ENCODE measurements around the gene TSPAN9. TPM values are rescaled to one million over a fixed set of nuclear protein-coding genes. Genes with fewer than 3 reads are reported as not detected.

The TSPAN9 gene
- total RNA-seq, 1 experiment from 2014 or later, result 13.4 TPM

GRCh38 chr12:3300833-3301401, 223.7 kb downstream of the TSPAN9 start:
- ChIA-PET POLR2A (interaction anchor here (0.5 to 2.8 kb wide), 11 partner anchors 10 to 469 kb away, joined by 3 to 24 read pairs (median 5); no protein-coding TSS in a partner anchor), CTCF (interaction anchor here (0.5 to 10.6 kb wide), 87 partner anchors 8 to 1612 kb away, joined by 3 to 188 read pairs (median 6); no protein-coding TSS in a partner anchor)
- Mint-ChIP-seq H3K4me3 (ENCODE audit: unreplicated experiment) (peak overlapping the region; percentile 71), H3K36me3 (ENCODE audit: insufficient read depth, unreplicated experiment) (no peaks in the 10 kb centered on the region), H3K27me3 (ENCODE audit: insufficient read depth, unreplicated experiment) (no peaks in the 10 kb centered on the region), H3K9me3 (ENCODE audit: unreplicated experiment) (no peaks in the 10 kb centered on the region), H3K4me1 (ENCODE audit: insufficient read depth, unreplicated experiment) (peaks cover 34% of the 10 kb centered on the region), H3K27ac (ENCODE audit: low read depth, unreplicated experiment) (peak overlapping the region; percentile 98)
- DNase-seq (ENCODE audit: unreplicated experiment), result no peak
- intact Hi-C loops (cut with micrococcal nuclease), result loop anchor here (1.0 to 5.0 kb wide), 10 partner anchors 153 to 976 kb away; partner anchors contain the start of gene PARP11
- no peak for TF ChIP-seq CTCF (IDR thresholded peaks at IDR 0.05; ENCODE audit: unreplicated experiment)
- BruUV-seq (replicated peaks), result no TSS peak

- Mint-ChIP-seq H3K4me3 (ENCODE audit: unreplicated experiment) (no peak overlapping the region), H3K36me3 (ENCODE audit: insufficient read depth, unreplicated experiment) (no peaks in the 10 kb centered on the region), H3K4me1 (ENCODE audit: insufficient read depth, unreplicated experiment) (peaks cover 34% of the 10 kb centered on the region), H3K27ac (ENCODE audit: low read depth, unreplicated experiment) (no peak overlapping the region), H3K9me3 (ENCODE audit: unreplicated experiment) (no peaks in the 10 kb centered on the region), H3K27me3 (ENCODE audit: insufficient read depth, unreplicated experiment) (no peaks in the 10 kb centered on the region)
- intact Hi-C loops (cut with micrococcal nuclease), result loop anchor here (5.0 kb wide), 2 partner anchors 585 to 735 kb away; no protein-coding TSS in a partner anchor
- no peak for TF ChIP-seq CTCF (IDR thresholded peaks at IDR 0.05; ENCODE audit: unreplicated experiment)
- ChIA-PET CTCF (interaction anchor here (0.6 to 10.6 kb wide), 10 partner anchors 11 to 983 kb away, joined by 3 to 188 read pairs (median 56); no protein-coding TSS in a partner anchor), POLR2A (interaction anchor here (0.6 to 2.8 kb wide), 2 partner anchors 224 to 927 kb away, joined by 3 to 10 read pairs; no protein-coding TSS in a partner anchor)
- BruUV-seq (replicated peaks), result no TSS peak
- DNase-seq (ENCODE audit: unreplicated experiment), result no peak
Measured at GRCh38 chr12:3302401-3303041, 225.3 kb downstream of the TSPAN9 start.

GRCh38 chr12:3303410-3304136, 226.4 kb downstream of the TSPAN9 start:
- intact Hi-C loops (cut with micrococcal nuclease), result loop anchor here (1.0 to 5.0 kb wide), 3 partner anchors 474 to 734 kb away; no protein-coding TSS in a partner anchor
- POLR2A ChIA-PET, result interaction anchor here (0.6 to 1.0 kb wide), 2 partner anchors 220 to 926 kb away, joined by 3 to 5 read pairs; no protein-coding TSS in a partner anchor
- Mint-ChIP-seq H3K27me3 (ENCODE audit: insufficient read depth, unreplicated experiment) (no peaks in the 10 kb centered on the region), H3K36me3 (ENCODE audit: insufficient read depth, unreplicated experiment) (no peaks in the 10 kb centered on the region), H3K9me3 (ENCODE audit: unreplicated experiment) (no peaks in the 10 kb centered on the region), H3K4me3 (ENCODE audit: unreplicated experiment) (no peak overlapping the region), H3K27ac (ENCODE audit: low read depth, unreplicated experiment) (no peak overlapping the region), H3K4me1 (ENCODE audit: insufficient read depth, unreplicated experiment) (peaks cover 34% of the 10 kb centered on the region)
- DNase-seq (ENCODE audit: unreplicated experiment), result no peak
- no peak for TF ChIP-seq CTCF (IDR thresholded peaks at IDR 0.05; ENCODE audit: unreplicated experiment)
- BruUV-seq (replicated peaks), result no TSS peak
- CTCF ChIA-PET, result interaction anchor here (0.6 to 10.6 kb wide), 12 partner anchors 10 to 1011 kb away, joined by 3 to 188 read pairs (median 4); no protein-coding TSS in a partner anchor

Measured in MCF 10A (cell line).